CD14-positive monocyte (primary cell): ENCODE measurements around the gene NUDCD3. TPM values are rescaled to one million over a fixed set of nuclear protein-coding genes. Genes with fewer than 3 reads are reported as not detected.

Experiments used
- DNase-seq, 3 donors: peaks; one replicate each; pipeline ENCODE4 v3.0.0-alpha.2; 2011 to 2022
- H2AFZ ChIP-seq: 2 replicates; pipeline ENCODE4 v1.6.0; 2012; ENCODE audit warnings: mild to moderate bottlenecking, low read depth, low read length, inconsistent platforms; ENCODE audit not compliant: insufficient read depth, poor library complexity, severe bottlenecking
- H3K27ac ChIP-seq, 2 donors: 1 replicate in 1 of 2; 2 replicates in 1 of 2; pipeline ENCODE4 v1.5.1; 2012 to 2013; ENCODE audit warnings: low read length in 2 of 2, control low read depth in 1 of 2, inconsistent platforms in 1 of 2, low read depth in 1 of 2, mild to moderate bottlenecking in 1 of 2
- H3K27me3 ChIP-seq, 2 donors: one replicate each; pipeline versions ENCODE4 v1.6.0 to v1.6.1; 2011 to 2013; ENCODE audit warnings: low read length in 2 of 2; ENCODE audit not compliant: control insufficient read depth in 2 of 2, insufficient read depth in 2 of 2
- H3K36me3 ChIP-seq, 2 donors: replicated peaks in 1 of 2; 1 replicate in 1 of 2; 2 replicates in 1 of 2; pipeline versions ENCODE4 v1.5.1 to v1.6.1; 2012 to 2013; ENCODE audit warnings: low read length in 2 of 2, control low read depth in 1 of 2, inconsistent platforms in 1 of 2, mild to moderate bottlenecking in 1 of 2; ENCODE audit not compliant: insufficient read depth in 2 of 2, control insufficient read depth in 1 of 2
- H3K4me1 ChIP-seq, 2 donors: 1 replicate in 1 of 2; 2 replicates in 1 of 2; pipeline versions ENCODE4 v1.5.1 to v1.6.1; 2012 to 2013; ENCODE audit warnings: low read length in 2 of 2, control low read depth in 1 of 2, inconsistent platforms in 1 of 2, mild to moderate bottlenecking in 1 of 2, moderate library complexity in 1 of 2; ENCODE audit not compliant: insufficient read depth in 2 of 2, control insufficient read depth in 1 of 2
- H3K4me2 ChIP-seq: replicated peaks from 2 replicates; pipeline ENCODE3; 2012; ENCODE audit warnings: low read length, moderate library complexity, mild to moderate bottlenecking; ENCODE audit not compliant: poor library complexity, severe bottlenecking; ENCODE audit errors: extremely low read depth
- H3K4me3 ChIP-seq, 3 experiments: fragments of 200-600 bp in 1 of 3; sonication (generic) in 1 of 3; replicated peaks in 1 of 3; 1 replicate in 2 of 3; 2 replicates in 1 of 3; pipeline ENCODE4 v1.5.1; 2011 to 2013; ENCODE audit warnings: low read length in 3 of 3, mild to moderate bottlenecking in 3 of 3, control low read depth in 2 of 3, low read depth in 2 of 3, inconsistent platforms in 1 of 3, moderate library complexity in 1 of 3
- H3K79me2 ChIP-seq: 2 replicates; pipeline ENCODE4 v1.6.0; 2012; ENCODE audit warnings: mild to moderate bottlenecking, control low read depth, inconsistent platforms, low read length, moderate library complexity; ENCODE audit not compliant: insufficient read depth
- H3K9ac ChIP-seq: 2 replicates; pipeline ENCODE4 v1.6.0; 2017; ENCODE audit warnings: low read length, mild to moderate bottlenecking; ENCODE audit not compliant: insufficient read depth, poor library complexity, severe bottlenecking
- H3K9me3 ChIP-seq, 2 donors: replicated peaks in 1 of 2; 1 replicate in 1 of 2; 2 replicates in 1 of 2; pipeline versions ENCODE4 v1.5.1 to v1.6.1; 2012 to 2013; ENCODE audit warnings: low read length in 2 of 2, control low read depth in 1 of 2; ENCODE audit not compliant: control insufficient read depth in 1 of 2, insufficient read depth in 1 of 2
- H4K20me1 ChIP-seq: 2 replicates; pipeline ENCODE4 v1.6.0; 2012; ENCODE audit warnings: mild to moderate bottlenecking, low read length, control low read depth, moderate library complexity; ENCODE audit not compliant: insufficient read depth
- H3K27ac Mint-ChIP-seq, 7 donors: one replicate each; pipeline ENCODE4 v1.8.0; 2020; ENCODE audit warnings: mild to moderate bottlenecking in 7 of 7, mixed read lengths in 7 of 7, moderate library complexity in 6 of 7, inconsistent platforms in 2 of 7
- H3K27me3 Mint-ChIP-seq, 3 donors: one replicate each; pipeline ENCODE4 v1.8.0; 2021 to 2022; ENCODE audit warnings: low read depth in 3 of 3, mild to moderate bottlenecking in 3 of 3, mixed read lengths in 3 of 3, moderate library complexity in 3 of 3, inconsistent platforms in 1 of 3
- H3K36me3 Mint-ChIP-seq, 2 donors: one replicate each; pipeline ENCODE4 v1.8.0; 2020; ENCODE audit warnings: mixed read lengths in 2 of 2, inconsistent platforms in 1 of 2, mild to moderate bottlenecking in 1 of 2
- H3K4me1 Mint-ChIP-seq: one replicate; pipeline ENCODE4 v1.8.0; 2020; ENCODE audit warnings: mild to moderate bottlenecking, mixed read lengths
- H3K4me3 Mint-ChIP-seq, 2 donors: one replicate each; pipeline ENCODE4 v1.8.0; 2020; ENCODE audit warnings: mild to moderate bottlenecking in 2 of 2, mixed read lengths in 2 of 2, moderate library complexity in 1 of 2
- H3K9me3 Mint-ChIP-seq, 7 donors: one replicate each; pipeline ENCODE4 v1.8.0; 2020 to 2022; ENCODE audit warnings: mixed read lengths in 7 of 7, mild to moderate bottlenecking in 6 of 7, moderate library complexity in 6 of 7, inconsistent platforms in 2 of 7
- CTCF ChIP-seq: fragments of 200-600 bp; IDR thresholded peaks from one replicate; pipeline ENCODE4 v1.8.0; 2022; ENCODE audit warnings: antibody characterized with exemption, mild to moderate bottlenecking
- WGBS: methylation state at CpG from one replicate; pipeline ENCODE4 v1.1.5; 2013; ENCODE audit warnings: missing lambda C conversion rate; ENCODE audit not compliant: insufficient coverage; 5-methylcytosine and 5-hydroxymethylcytosine counted together
- intact Hi-C, 2 donors: fragments of 100-400 bp; cut with micrococcal nuclease; formaldehyde crosslinking; loops; one replicate each; pipeline versions ENCODE4 v1.15.0 to v1.15.1; 2023
- polyA plus RNA-seq, 3 donors: library from polyadenylated mRNA; depleted of rRNA in 1 of 3; unstranded in 2 of 3; stranded (reverse) in 1 of 3; fragments of 300-500 nt in 2 of 3; fragments of >200 nt in 1 of 3; fragmentation: Illumina TruSeq in 2 of 3; gene quantifications; 1 replicate in 2 of 3; 2 replicates in 1 of 3; pipeline ENCODE4 v1.2.3, GENCODE V29; 2012 to 2021

The NUDCD3 gene
- polyA plus RNA-seq, 3 donors: 13.6 to 26.5 (median 21.6) TPM

- Histone ChIP-seq H2AFZ (no peak overlapping the region), H3K36me3 (no peaks in the 10 kb centered on the region), H3K4me2 (no peak overlapping the region), H3K27ac (no peak overlapping the region), H3K4me3 (no peak overlapping the region), H4K20me1 (no peaks in the 10 kb centered on the region), H3K9me3 (no peaks in the 10 kb centered on the region), H3K27me3 (no peaks in the 10 kb centered on the region), H3K9ac (no peak overlapping the region), H3K4me1 (peaks cover 0 to 2% of the 10 kb centered on the region in 2 donors), H3K79me2 (no peaks in the 10 kb centered on the region)
- no peaks in the 10 kb centered on the region for H3K4me1 Mint-ChIP-seq
- no peaks in the 10 kb centered on the region for H3K9me3 Mint-ChIP-seq
- no peak overlapping the region for H3K4me3 Mint-ChIP-seq
- peaks cover 0 to 5% (median 2%) of the 10 kb centered on the region in 3 donors for H3K27me3 Mint-ChIP-seq
- WGBS: 93% methylated on average over 3 of the region's 6 CpGs
- no peak for DNase-seq
- no peaks in the 10 kb centered on the region for H3K36me3 Mint-ChIP-seq
- intact Hi-C loops: no loop called here
- no peak for TF ChIP-seq CTCF
- no peak overlapping the region for H3K27ac Mint-ChIP-seq
Measured at GRCh38 chr7:44537442-44537841, 47.0 kb upstream of the NUDCD3 start.

GRCh38 chr7:44536090-44536489 is 45.6 kb upstream of the NUDCD3 start:
- intact Hi-C loops: no loop called here
- 90% methylated on average over 3 of the region's 10 CpGs for WGBS

More at GRCh38 chr7:44536090-44536489, 45.6 kb upstream of the NUDCD3 start:
- no peak overlapping the region for H3K4me3 Mint-ChIP-seq
- no peak overlapping the region for H3K4me2 ChIP-seq
- H3K9me3 ChIP-seq: no peaks in the 10 kb centered on the region
- no peaks in the 10 kb centered on the region for H3K4me1 Mint-ChIP-seq
- H3K27ac ChIP-seq: no peak overlapping the region
- H3K4me1 ChIP-seq: no peaks in the 10 kb centered on the region
- no peaks in the 10 kb centered on the region for H3K36me3 Mint-ChIP-seq
- no peak for TF ChIP-seq CTCF
- no peak for DNase-seq
- H3K36me3 ChIP-seq: no peaks in the 10 kb centered on the region
- H3K27ac Mint-ChIP-seq: no peak overlapping the region
- H3K79me2 ChIP-seq: no peaks in the 10 kb centered on the region
- H3K9me3 Mint-ChIP-seq: no peaks in the 10 kb centered on the region
- H3K27me3 ChIP-seq: no peaks in the 10 kb centered on the region
- no peak overlapping the region for H2AFZ ChIP-seq
- H4K20me1 ChIP-seq: no peaks in the 10 kb centered on the region
- H3K27me3 Mint-ChIP-seq: peaks cover 2 to 4% (median 4%) of the 10 kb centered on the region in 3 donors
- no peak overlapping the region for H3K4me3 ChIP-seq
- H3K9ac ChIP-seq: no peak overlapping the region
